Measurements from ENCODE around the gene PFDN2.

The PFDN2 gene

GRCh38 chr1:161159087-161159912 is 41.5 kb upstream of the PFDN2 start, which contains the start of gene USP21:
Gene USP21 (plus strand): TSS chr1:161159500. CDS start chr1:161160641, 1,141 bp downstream.
- TF ChIP-seq JUND (IDR thresholded peaks at IDR 0.05; ENCODE audit: low read depth), result no peak
- in situ Hi-C loops (cut with HindIII; ENCODE audit: low pct_unique_long_range_greater_than_20kb, low sequenced_read_pairs), result no loop called here

DNA sequence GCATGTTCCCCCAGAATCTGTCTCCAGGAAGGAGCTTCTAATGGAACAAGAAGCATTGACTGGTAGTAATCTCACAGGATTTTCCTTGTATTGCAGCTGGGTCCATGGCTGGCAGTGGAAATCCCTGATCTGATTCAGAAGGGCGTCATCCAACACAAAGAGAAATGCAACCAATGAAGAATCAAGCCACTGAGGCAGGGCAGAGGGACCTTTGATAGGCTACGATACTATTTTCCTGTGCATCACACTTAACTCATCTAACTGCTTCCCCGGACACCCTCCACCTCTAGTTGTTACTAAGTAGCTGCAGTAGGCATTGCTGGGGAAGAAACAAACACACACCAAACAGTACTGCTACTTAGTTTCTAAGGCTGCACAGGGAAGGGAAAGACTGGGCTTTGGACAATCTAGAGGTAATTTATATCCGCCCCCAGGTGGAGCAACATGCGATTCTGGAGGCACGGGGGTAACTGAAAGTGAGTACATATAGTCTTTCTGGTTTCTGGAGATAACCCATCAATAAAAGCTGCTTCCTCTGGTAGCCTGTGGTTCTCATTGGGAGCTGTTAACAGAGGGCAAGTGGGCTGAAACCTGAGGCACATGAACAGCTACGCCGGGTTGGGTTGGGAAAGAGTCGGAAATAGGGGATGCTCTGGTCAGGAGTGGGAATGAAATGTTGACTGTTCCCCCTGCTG is 40.6 kb upstream of the PFDN2 start:
- DNase-seq (ENCODE audit: low read depth in 1 of 2, low spot score in 1 of 2), result no peak
- no peak for TF ChIP-seq JUND (IDR thresholded peaks at IDR 0.05; ENCODE audit: low read depth)
- in situ Hi-C loops (cut with HindIII; ENCODE audit: low pct_unique_long_range_greater_than_20kb, low sequenced_read_pairs), result no loop called here

More at GRCh38 chr1:161159087-161159912, 41.5 kb upstream of the PFDN2 start, which contains the start of gene USP21:
- DNase-seq (ENCODE audit: low read depth in 1 of 2, low spot score in 1 of 2), result peak; percentile 94 to 95

DNA sequence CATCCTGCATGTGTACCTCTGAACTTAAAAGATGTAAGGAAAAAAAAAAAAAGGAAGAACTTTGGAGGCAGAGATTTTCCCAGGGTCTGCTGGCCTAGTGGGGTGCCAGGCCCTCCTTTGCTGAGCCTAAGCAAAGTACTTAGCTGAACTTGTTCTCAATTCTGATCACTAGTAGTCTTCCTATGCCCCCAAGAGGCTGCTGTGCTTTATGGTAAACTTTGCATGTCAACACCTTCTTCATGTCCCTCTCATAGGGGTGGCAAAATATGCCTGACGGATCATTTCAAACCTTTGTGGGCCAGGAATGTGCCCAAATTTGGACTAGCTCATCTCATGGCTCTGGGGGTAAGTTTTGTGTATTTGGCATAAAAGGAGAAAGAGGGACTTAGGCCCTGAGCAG is 40.0 kb upstream of the PFDN2 start:
- no peak for DNase-seq (ENCODE audit: low read depth in 1 of 2, low spot score in 1 of 2)
- no peak for TF ChIP-seq JUND (IDR thresholded peaks at IDR 0.05; ENCODE audit: low read depth)
- in situ Hi-C loops (cut with HindIII; ENCODE audit: low pct_unique_long_range_greater_than_20kb, low sequenced_read_pairs), result no loop called here

DNA sequence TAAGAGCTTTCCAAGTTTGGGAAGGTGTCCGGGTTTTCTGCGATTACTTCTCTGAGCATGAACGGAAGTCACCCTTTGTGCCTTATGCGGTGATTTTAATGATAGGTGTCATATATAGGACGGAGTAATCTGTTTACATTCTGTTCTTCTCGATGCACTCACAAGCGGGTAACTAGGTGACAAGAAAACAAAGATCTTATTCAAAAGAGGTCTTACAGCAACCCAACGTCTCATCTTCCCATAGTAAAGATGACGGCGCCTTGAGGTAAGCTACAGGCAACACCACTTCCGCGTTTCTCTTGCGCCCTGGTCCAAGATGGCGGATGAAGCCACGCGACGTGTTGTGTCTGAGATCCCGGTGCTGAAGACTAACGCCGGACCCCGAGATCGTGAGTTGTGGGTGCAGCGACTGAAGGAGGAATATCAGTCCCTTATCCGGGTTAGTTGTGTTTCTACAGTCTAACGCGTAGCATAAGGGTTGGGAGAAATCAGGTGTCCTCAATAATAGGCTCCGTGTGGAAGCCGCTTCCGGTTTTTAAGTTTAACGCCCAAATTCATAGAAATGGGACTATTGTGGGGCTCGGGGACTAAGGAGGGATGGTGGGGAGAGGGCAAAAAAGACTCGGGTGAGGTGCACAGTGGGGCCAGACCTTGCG is 36.0 kb upstream of the PFDN2 start, which contains the start of gene UFC1:
Gene UFC1 (plus strand): TSS at position 297 of the 656 bp plus-strand sequence. CDS start 20 bp downstream, at position 317.
- DNase-seq (ENCODE audit: low read depth in 1 of 2, low spot score in 1 of 2), result peak; percentile 71 to 95
- 0 out of 2 replicates have a peak, but pooled peaks have one; percentile 25 for TF ChIP-seq JUND (IDR thresholded peaks at IDR 0.05; ENCODE audit: low read depth)
- in situ Hi-C loops (cut with HindIII; ENCODE audit: low pct_unique_long_range_greater_than_20kb, low sequenced_read_pairs), result no loop called here

DNA sequence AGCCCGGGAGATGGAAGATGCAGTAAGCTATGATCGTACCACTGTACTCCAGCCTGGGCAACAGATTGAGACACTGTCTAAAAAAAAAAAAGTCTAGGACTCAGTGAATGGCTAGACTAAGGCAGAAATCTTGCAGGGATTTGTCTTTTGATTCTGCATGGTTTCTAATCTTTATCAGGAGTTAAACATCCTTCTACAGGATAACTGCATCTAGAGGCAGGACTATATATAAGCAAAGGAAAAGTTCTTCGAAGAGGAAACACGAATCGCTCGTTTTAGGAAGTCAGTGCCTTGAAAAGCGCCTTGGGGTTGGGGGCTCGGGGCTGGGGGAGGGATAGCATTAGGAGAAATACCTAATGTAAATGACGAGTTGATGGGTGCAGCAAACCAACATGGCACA is 35.3 kb upstream of the PFDN2 start:
- no peak for TF ChIP-seq JUND (IDR thresholded peaks at IDR 0.05; ENCODE audit: low read depth)
- DNase-seq (ENCODE audit: low read depth in 1 of 2, low spot score in 1 of 2), result no peak
- in situ Hi-C loops (cut with HindIII; ENCODE audit: low pct_unique_long_range_greater_than_20kb, low sequenced_read_pairs), result no loop called here

- in situ Hi-C loops (cut with HindIII; ENCODE audit: low pct_unique_long_range_greater_than_20kb, low sequenced_read_pairs), result no loop called here
- no peak for TF ChIP-seq JUND (IDR thresholded peaks at IDR 0.05; ENCODE audit: low read depth)
- no peak for DNase-seq (ENCODE audit: low read depth in 1 of 2, low spot score in 1 of 2)
These were observed 28.0 kb upstream of the PFDN2 start for GRCh38 chr1:161145832-161146231.

DNA sequence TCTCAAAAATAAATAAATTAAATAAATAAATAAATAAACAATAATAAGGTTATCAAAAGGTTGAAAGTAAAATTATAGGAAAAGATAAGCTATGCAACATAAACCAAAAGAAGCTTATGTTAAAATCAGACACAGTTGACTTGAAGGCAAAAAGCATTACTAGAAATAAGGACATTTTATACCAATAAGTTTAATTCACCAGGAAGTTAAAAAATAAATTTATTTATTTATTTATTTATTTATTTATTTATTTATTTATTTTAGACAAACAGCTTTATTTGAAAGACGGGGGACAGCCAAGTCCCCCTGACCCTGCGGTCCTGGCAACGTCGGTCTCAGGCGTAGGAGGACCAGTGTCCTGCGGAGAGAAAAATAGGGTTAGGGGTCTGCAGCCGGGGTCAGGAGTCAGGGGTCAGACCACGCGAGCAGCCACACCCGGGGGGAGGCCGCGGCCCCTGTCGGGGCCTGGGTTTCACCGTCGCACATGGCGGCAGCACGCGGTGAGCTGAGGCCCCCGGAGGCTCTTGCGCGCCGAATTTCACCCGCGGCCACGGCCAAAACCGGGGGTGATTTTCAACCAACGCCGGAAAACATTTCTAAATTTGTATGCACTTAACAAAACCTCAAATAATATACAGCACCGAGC is 23.0 kb upstream of the PFDN2 start:
- DNase-seq (ENCODE audit: low read depth in 1 of 2, low spot score in 1 of 2), result no peak
- no peak for TF ChIP-seq JUND (IDR thresholded peaks at IDR 0.05; ENCODE audit: low read depth)
- in situ Hi-C loops (cut with HindIII; ENCODE audit: low pct_unique_long_range_greater_than_20kb, low sequenced_read_pairs), result no loop called here

DNA sequence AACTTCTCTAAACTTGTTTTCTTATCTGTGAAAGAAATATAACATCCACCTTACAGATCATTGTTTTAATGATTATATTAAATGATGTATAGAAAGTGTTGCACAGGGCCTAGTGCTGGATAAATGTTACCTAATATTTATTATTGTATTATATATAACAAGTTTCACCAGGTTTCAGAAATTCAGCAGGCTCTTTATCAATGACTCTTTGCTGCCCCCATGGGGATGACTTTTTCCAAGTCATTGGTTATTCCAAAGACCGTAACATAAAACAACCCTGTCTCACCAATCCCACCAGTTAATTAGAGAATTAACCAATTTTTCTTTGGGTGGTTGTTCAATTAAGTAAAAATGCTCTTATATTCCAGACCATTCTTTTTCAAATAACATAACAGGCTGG is 21.9 kb upstream of the PFDN2 start:
- in situ Hi-C loops (cut with HindIII; ENCODE audit: low pct_unique_long_range_greater_than_20kb, low sequenced_read_pairs), result no loop called here
- no peak for TF ChIP-seq JUND (IDR thresholded peaks at IDR 0.05; ENCODE audit: low read depth)
- peak in 1 of 2 experiments; percentile 67 for DNase-seq (ENCODE audit: low read depth in 1 of 2, low spot score in 1 of 2)

DNA sequence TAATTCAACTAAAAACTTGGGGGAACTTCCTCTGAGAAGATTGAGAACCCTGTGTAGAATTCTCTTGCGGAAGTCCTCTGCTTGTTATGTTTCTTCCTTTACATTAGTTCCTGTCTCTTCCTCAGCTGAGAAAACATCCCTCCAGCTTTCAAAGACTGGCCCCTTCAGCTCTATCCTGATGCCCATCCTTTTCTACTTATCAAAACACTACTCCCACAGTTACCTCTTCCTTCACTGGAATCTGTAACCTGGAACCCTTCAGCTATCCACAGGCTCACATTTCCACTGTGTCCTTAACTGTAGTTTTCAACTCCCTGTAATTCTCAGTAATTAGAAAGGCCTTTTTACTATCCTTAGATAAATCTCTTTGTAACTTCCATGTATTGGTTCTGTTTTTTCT is 20.6 kb upstream of the PFDN2 start:
- TF ChIP-seq JUND (IDR thresholded peaks at IDR 0.05; ENCODE audit: low read depth), result no peak

DNA sequence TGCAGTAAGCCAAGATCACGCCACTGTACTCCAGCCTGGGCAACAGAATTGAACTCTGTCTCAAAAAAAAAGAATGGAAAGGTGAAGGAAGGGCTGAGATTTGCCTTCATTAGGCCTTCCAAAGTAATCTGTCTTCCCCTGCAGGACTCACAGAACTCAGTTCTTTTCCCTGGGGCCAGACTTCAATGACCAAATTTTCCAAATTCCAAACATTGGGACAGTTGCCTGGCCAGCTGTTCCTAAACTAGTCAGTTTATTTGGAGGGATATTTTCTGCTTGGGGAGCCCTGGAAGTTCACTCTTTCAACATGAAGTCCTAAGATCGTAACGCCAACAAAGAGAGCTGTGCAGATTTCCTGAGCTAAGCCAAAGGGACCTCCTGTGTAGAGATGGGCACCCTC is 20.0 kb upstream of the PFDN2 start:
- DNase-seq (ENCODE audit: low read depth in 1 of 2, low spot score in 1 of 2), result no peak
- in situ Hi-C loops (cut with HindIII; ENCODE audit: low pct_unique_long_range_greater_than_20kb, low sequenced_read_pairs), result no loop called here
- TF ChIP-seq JUND (IDR thresholded peaks at IDR 0.05; ENCODE audit: low read depth), result no peak

More for the DNA sequence above, 20.6 kb upstream of the PFDN2 start:
- no peak for DNase-seq (ENCODE audit: low read depth in 1 of 2, low spot score in 1 of 2)
- in situ Hi-C loops (cut with HindIII; ENCODE audit: low pct_unique_long_range_greater_than_20kb, low sequenced_read_pairs), result no loop called here

- peak in 1 of 2 experiments; percentile 58 for DNase-seq (ENCODE audit: low read depth in 1 of 2, low spot score in 1 of 2)
- no peak for TF ChIP-seq JUND (IDR thresholded peaks at IDR 0.05; ENCODE audit: low read depth)
- in situ Hi-C loops (cut with HindIII; ENCODE audit: low pct_unique_long_range_greater_than_20kb, low sequenced_read_pairs), result no loop called here
These were observed 15.4 kb upstream of the PFDN2 start for GRCh38 chr1:161133220-161133740.
